ENCODE results near the gene RNASE1. TPM values are rescaled to one million over a fixed set of nuclear protein-coding genes. Genes with fewer than 3 reads are reported as not detected.

RNASE1 gene
- polyA plus RNA-seq, 1 donor from 2014 or later: not detected

DNA sequence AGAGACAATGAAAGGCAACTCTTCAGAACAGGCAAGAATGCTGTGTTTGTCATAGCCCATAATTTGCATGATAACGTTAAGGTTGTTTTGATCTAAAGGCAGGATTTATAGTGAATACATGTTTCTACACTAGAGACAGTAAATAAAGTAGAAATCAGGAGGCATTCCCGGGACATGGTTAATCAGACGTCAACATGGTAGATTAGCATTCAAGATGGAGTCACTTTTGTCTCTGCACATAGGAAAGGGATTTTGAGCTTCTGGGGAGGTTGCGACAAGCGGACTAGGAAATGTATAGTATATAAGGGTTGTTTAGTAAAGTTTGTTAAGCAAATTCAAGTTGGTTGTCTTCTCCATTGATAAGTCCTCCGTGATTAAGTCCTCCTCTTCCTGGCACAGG, 2.8 kb upstream of the RNASE1 start:
- no peaks in the 10 kb centered on the region for H3K36me3 ChIP-seq (ENCODE audit: insufficient read depth, low read length)
- no peaks in the 10 kb centered on the region for H3K9me3 ChIP-seq (ENCODE audit: low read length)
- TF ChIP-seq RAD21 (conservative IDR thresholded peaks at IDR 0.05) (no peak), EZH2 (IDR thresholded peaks at IDR 0.05; ENCODE audit: borderline replicate concordance, insufficient read depth, low read length, poor library complexity, severe bottlenecking) (no peak), REST (IDR thresholded peaks at IDR 0.05; ENCODE audit: borderline replicate concordance) (no peak), MXI1 (conservative IDR thresholded peaks at IDR 0.05; ENCODE audit: poor library complexity, severe bottlenecking) (no peak)
- no peak overlapping the region for H3K4me2 ChIP-seq (ENCODE audit: low read length)
- no peak overlapping the region for H3K9ac ChIP-seq (ENCODE audit: low read length)
- no peaks in the 10 kb centered on the region for H3K79me2 ChIP-seq (replicated peaks; ENCODE audit: insufficient read depth, low read length)
- H4K20me1 ChIP-seq (ENCODE audit: insufficient read depth): no peaks in the 10 kb centered on the region
- no peaks in the 10 kb centered on the region for H3K27me3 ChIP-seq (ENCODE audit: insufficient read depth, low read depth, low read length)
- no peak overlapping the region for H2AFZ ChIP-seq (ENCODE audit: low read depth, low read length)
- H3K4me3 ChIP-seq (ENCODE audit: low read length): no peak overlapping the region
- no peaks in the 10 kb centered on the region for H3F3A ChIP-seq (ENCODE audit: insufficient read depth, low read length, poor library complexity, severe bottlenecking)
- H3K9me2 ChIP-seq (ENCODE audit: insufficient read depth, low read length): no peaks in the 10 kb centered on the region
- H3K27ac ChIP-seq (ENCODE audit: low read length): no peak overlapping the region

DNA sequence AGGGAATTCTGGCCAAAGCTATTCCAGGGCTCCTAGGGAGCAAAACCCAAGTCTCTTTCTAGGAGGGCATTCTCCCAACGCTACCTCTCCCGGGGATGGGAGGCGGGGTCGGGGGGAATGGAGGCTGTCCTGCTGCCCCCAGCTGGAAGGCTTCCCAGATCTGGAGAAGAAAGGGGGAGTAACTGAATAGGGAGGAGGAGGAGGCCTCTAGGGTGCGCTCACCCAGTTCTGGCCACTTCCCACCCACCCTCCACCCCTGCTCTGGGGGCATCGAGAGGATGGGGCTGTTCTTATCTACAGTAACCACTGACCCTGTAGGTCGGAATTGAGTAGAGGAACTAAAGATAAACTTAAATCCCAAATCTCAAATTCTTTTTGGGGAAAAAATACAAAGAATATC, 579 bp upstream of the RNASE1 start:
- Histone ChIP-seq H3K9ac (ENCODE audit: low read length) (no peak overlapping the region), H3K9me3 (ENCODE audit: low read length) (no peaks in the 10 kb centered on the region), H3K27ac (ENCODE audit: low read length) (no peak overlapping the region), H3K27me3 (ENCODE audit: insufficient read depth, low read depth, low read length) (no peaks in the 10 kb centered on the region), H4K20me1 (ENCODE audit: insufficient read depth) (no peaks in the 10 kb centered on the region), H3K4me2 (ENCODE audit: low read length) (no peak overlapping the region), H3K79me2 (replicated peaks; ENCODE audit: insufficient read depth, low read length) (no peaks in the 10 kb centered on the region), H2AFZ (ENCODE audit: low read depth, low read length) (no peak overlapping the region), H3K36me3 (ENCODE audit: insufficient read depth, low read length) (no peaks in the 10 kb centered on the region), H3K4me3 (ENCODE audit: low read length) (no peak overlapping the region), H3F3A (ENCODE audit: insufficient read depth, low read length, poor library complexity, severe bottlenecking) (no peaks in the 10 kb centered on the region), H3K9me2 (ENCODE audit: insufficient read depth, low read length) (no peaks in the 10 kb centered on the region)
- no peak for TF ChIP-seq MXI1 (conservative IDR thresholded peaks at IDR 0.05; ENCODE audit: poor library complexity, severe bottlenecking)
- no peak for TF ChIP-seq POLR2AphosphoS5 (IDR thresholded peaks at IDR 0.05)
- TF ChIP-seq CTCF (IDR thresholded peaks at IDR 0.05; ENCODE audit: poor library complexity, severe bottlenecking): no peak
- no peak for TF ChIP-seq EZH2 (IDR thresholded peaks at IDR 0.05; ENCODE audit: borderline replicate concordance, insufficient read depth, low read length, poor library complexity, severe bottlenecking)
- TF ChIP-seq TAF1 (IDR thresholded peaks at IDR 0.05; ENCODE audit: low read depth): no peak
- no peak for TF ChIP-seq SMC3 (conservative IDR thresholded peaks at IDR 0.05; ENCODE audit: poor library complexity)
- TF ChIP-seq RAD21 (conservative IDR thresholded peaks at IDR 0.05): no peak
- TF ChIP-seq REST (IDR thresholded peaks at IDR 0.05; ENCODE audit: borderline replicate concordance): no peak
- no peak for TF ChIP-seq EP300 (conservative IDR thresholded peaks at IDR 0.05; ENCODE audit: poor library complexity, severe bottlenecking)

Measured in neural cell (in vitro differentiated cells).